Caki2 (cell line): ENCODE measurements around the gene PLEKHJ1. TPM values are rescaled to one million over a fixed set of nuclear protein-coding genes. Genes with fewer than 3 reads are reported as not detected.
A peak's percentile ranks its signal among the peaks of the same experiment; 100 is the strongest.

ENCODE experiments used
- DNase-seq: peaks from one replicate; pipeline ENCODE4 v3.0.0-alpha.2; 2015; ENCODE audit warnings: low read depth
- in situ Hi-C: cut with HindIII; loops from 2 replicates; pipeline ENCODE4 v1.10.0; 2016; ENCODE audit warnings: low sequenced_read_pairs, low pct_unique_long_range_greater_than_20kb, mixed read lengths
- total RNA-seq: library from RNA; depleted of rRNA; stranded (reverse); fragments of >200 nt; shearing (Covaris generic); gene quantifications from 2 replicates; pipeline ENCODE4 v1.2.3, GENCODE V29; 2014; ENCODE audit warnings: low replicate concordance

Gene PLEKHJ1
- total RNA-seq, 1 experiment from 2014 or later = 55.9 TPM

DNA sequence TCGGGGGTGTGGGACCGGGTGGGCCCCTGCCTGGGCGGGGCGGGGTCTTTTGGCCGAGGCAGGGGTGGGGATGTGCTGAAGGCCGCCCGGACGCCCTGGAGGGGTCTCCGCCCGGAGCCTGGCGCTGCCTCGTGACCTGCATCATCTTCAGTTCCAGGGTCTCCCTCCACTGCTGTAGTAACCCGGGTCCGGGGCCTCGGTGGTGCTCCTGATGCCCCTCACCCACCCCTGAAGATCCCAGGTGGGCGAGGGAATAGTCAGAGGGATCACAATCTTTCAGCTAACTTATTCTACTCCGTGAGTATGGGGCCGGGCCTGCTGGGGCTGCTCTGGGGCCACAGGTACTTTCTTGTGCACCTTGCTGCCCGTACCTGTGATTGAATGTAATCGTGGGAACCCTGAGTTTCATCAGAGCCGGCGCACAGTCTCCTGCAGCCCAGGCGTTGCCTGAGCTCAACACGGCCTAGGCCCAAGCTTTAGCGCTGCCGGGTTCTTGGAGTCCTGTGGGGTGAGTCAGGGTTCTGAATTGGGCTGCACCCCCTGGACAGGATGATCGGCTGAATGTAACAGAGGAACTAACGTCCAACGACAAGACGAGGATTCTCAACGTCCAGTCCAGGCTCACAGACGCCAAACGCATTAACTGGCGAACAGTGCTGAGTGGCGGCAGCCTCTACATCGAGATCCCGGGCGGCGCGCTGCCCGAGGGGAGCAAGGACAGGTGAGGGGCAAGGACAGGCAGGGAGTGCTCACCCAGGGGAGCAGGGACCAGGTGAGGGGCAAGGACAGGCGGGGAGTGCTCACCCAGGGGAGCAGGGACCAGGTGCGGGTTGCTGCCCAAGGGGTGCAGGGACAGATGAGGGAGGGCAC, 35.3 kb upstream of the PLEKHJ1 start:
- in situ Hi-C loops = no loop called here
- no peak for DNase-seq

DNA sequence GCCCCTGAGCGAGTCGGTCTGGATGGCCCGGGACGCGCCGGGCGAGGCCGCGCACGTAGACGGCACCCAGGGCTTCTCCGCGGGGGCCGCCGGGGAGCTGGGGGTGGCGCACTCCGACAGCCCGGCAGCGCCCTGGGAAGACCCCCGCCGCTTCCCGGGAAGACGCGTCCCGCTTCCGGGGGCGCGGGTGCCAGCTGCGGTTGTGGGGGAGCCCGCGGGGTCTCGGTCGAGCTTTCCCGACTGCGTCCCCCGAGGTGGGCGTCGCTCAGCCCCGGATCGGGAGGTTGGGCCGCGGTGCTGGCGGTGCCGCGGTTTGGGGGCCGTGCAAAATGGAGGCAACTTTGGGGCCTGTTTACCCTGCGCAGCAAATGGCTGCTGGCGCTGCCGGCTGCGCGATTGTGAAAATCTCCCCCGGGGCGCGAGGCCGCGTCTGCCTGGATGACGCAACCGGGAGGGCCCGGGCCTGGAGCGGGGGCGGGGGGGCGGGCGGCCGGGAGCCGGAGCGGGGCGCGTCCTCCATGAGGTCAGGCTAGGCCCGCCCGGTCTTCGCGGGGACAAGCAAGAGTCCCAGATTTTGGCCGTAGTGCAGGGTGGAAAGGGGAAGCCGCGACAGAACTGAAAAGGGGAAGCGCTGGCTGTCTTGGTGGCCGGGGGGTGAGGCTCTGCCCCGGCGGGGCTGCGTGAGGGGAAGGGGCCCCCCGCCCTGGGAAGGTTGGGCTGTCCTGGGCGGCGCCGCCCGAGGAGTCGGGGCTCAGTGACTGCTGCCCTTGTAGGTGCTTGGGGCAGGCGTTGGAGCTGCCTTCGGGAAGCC, 34.5 kb upstream of the PLEKHJ1 start:
- no peak for DNase-seq
- in situ Hi-C loops = no loop called here

DNA sequence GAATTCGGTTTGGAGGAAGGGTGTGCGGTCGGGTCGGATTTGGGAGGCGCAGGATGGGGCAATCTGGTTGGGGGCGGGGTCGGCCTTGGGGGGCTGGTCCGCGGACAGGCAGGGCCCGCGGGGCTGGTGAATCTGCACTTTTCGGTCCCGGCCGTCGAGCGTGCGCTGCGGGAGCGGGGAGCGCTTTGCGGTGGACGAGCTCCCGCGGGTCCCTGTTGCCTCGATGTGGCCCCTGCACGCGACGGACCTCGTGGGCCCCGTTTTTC, 34.0 kb upstream of the PLEKHJ1 start:
- no peak for DNase-seq
- in situ Hi-C loops = no loop called here

DNA sequence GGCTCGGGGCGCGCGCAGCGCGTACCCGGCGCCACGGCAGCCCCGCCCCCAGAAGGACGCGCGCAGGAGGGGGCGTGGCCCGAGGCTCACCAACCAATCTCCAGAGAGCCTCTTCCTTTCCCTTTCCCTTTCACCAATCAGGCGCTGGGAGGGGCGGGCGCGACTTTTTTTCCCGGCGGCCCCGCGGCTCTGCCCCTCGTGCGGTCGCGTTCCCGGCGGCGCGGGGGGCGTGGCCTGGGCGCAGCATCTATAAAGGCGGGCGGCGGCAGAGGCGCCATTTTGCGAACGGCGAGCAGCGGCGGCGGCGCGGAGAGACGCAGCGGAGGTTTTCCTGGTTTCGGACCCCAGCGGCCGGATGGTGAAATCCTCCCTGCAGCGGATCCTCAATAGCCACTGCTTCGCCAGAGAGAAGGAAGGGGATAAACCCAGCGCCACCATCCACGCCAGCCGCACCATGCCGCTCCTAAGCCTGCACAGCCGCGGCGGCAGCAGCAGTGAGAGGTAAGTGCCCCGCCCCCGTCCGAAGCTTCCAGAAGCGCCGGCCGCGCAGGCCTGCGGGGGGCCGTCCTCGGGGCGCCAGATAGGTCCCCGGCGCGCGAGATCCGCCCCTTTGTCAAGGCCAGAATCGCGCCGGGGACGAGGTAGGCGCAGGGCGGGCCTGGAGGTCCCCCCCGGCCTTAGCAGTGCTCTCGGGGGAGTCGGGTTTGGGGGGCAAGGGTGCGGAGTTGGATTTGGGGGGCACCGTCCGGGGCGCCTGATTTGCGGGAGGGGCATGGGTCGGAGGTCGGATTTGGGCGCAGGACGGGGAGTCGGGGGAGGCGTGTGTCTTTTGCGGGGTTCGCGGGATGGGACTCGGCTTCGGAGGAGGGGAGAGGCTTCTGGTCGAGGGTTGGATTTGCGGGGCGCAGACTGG, 33.4 kb upstream of the PLEKHJ1 start:
- peak; percentile 93 for DNase-seq
- in situ Hi-C loops = no loop called here

DNA sequence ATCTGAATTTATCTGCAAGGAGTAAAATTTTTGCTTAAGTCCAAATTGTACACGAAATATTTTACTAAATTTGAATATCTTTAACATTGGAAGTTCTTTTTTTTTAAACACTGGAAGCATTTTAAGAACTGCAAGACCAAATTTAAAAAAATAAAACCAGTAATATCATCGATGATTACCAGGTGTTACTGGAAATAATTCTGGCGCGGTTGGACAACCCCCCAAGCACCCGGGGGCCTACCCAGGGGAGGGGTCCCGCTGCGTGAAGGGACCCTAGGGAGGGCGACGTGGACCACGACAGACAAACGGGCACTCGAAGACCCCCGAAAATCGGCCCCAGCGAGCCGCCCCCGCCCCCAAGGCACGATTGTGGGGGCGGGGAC, 32.7 kb upstream of the PLEKHJ1 start:
- in situ Hi-C loops = no loop called here
- DNase-seq = no peak

DNA sequence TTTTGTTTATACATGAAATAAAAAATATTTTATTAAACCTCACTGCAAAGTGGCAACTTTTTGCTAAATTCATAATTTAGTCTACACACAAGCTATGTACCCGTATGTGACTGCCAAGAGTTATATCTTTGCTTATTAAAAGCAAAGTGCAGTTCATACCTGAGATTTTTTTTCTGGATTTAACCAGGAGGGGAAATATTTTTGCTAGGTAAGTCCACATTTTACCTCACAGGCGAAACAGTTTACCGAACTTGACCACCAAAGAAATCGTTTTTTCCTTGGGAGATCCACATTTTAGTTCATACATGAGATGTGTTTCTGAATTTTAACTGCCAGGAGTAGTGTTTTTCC, 32.3 kb upstream of the PLEKHJ1 start:
- no peak for DNase-seq
- in situ Hi-C loops = no loop called here

DNA sequence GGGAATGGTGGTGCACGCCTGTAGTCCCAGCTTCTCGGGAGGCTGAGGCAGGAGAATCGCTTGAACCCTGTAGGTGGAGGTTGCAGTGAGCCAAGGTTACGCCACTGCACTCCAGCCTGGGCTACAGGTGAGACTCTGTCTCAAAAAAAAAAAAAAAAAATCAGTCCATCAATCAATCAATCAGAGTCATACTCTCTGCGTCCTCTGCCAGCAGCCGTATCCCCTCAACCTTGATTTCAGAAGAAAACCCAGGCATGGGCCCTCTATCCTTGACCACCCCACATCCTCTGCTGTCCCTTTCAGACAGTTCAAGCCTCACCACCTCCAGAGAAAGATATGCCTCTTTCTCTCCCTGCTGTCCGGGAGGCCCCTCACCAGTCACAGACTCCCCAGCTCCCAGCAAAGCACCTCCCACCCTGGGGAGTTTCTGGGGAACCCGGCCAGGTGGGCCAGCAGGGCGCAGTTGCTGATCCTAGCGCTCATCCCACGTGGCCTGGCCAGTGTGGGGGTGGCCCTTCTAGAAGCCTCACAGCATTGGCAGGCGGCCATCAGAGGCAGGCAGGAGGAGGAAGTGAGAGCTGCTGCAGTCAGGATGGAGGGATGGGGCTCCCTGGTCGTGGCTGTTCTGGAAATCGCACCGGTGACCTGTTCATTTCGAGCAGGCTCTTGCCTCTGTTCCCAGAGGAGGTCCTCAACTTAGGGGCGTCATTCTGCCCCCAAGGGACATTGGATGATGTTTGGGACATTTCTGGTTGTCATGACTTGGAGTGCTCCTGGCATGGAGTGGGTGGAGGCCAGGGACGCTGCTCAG, 30.3 kb upstream of the PLEKHJ1 start:
- no peak for DNase-seq
- in situ Hi-C loops = no loop called here

DNA sequence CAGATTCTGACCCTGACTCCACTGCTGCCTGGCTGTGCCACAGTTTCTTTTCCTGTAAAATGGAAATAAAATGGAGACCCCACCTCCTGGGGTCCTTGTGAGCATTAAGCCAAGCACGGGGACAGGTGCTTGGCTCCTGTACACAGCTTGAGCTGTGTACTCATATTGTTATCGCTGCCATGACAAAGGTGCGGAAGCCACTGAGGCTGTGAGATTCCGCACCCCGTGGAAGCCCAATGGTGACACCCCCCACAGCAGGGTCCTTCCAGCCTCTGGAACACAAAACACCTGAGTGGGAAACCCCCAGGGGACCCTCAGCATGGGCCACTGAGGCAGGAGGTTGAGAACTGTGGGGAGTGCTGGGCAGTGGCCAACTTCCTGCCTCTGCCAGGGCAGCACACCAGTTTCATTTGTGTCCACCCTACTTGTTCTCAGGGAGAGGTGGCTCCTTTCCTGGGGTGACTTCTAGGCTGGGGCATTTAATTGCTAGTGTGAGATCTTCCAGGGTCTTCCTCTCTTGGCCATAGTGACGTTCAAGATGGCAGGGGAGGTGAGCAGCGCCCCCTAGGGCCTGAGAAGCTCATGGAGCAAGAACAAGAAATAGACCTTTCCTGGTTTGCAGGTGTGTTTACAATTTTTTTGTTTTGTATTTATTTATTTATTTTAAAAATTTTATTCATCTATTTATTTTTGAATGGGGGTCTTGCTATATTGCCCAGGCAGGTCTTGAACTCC, 25.5 kb upstream of the PLEKHJ1 start:
- in situ Hi-C loops = no loop called here
- no peak for DNase-seq

DNA sequence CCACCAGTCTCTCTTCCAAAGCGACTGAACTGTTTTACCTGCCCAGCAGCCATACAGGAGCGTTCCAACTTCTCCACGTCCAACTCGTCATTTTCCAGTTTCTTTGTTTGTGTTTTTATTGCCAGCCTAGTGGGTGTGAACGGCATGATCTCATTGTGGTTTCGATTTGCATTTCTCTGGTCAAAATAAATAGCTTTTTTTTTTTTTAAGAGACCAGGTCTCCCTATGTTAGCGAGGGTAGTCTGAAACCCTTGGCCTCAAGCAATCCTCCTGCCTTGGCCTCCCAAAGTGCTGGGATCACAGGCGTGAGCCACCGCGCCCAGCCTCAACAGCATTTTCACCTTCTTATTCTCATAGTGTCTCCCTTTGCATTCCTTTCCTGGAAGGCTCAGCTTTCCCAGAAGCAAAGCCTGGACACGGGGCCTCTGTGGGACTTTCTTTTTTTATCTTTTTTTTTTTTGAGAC, 24.2 kb upstream of the PLEKHJ1 start:
- in situ Hi-C loops = no loop called here
- peak; percentile 39 for DNase-seq

DNA sequence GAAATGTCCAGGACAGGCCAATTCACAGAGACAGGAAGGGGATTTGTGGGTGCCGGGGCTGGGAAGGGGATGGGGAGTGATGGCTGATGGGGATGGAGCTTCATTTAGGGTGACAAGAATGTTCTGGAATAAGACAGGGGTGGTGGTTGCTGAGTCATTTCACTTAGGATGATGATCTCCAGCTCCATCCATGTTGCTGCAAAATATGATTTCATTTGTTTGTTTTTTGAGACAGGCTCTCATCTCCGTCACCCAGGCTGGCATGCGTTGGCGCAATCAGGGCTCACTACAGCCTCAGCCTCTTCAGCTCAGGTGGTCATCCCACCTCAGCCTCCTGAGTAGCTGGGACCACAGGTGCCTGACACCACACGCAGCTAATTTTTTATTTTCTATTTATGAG, 23.2 kb upstream of the PLEKHJ1 start:
- in situ Hi-C loops = no loop called here
- no peak for DNase-seq

DNA sequence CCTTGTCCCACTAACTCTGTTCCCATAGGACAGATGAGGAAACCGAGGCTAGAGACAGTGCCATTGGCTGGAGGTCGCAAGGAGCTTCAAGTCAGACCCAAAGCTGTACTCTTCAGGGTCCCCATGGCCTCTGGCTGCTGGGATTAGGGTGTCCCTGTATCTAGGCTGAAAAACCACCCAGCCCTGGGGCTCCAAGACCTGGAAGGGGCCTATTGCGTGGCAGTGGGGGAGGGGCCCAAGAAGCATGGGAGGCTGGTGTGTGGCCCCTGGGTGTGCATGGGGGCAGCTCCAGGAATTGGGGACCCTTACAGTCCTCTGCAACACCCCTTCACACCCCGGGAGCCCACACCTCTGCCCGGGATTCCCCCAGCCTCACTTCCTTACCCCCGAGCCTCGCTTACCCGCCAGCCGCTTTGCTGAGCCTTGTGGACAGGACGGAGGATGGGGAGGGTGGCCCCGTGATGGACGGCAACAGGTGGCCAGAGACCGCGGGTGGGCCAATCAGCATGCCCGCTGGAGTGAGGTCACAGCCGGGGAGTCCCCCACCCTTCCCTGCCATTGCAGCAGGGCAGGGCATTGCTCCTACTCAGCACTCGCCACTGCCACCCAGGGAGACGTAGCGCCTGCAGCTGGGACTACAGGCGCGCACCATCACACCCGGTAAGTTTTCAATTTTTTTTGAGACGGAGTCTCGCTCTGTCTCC, 20.0 kb upstream of the PLEKHJ1 start, which contains the start of gene JSRP1:
Gene JSRP1 (minus strand): TSS at position 436 of the 704 bp plus-strand sequence. CDS start 1,103 bp downstream, outside the sequence.
- in situ Hi-C loops = no loop called here
- DNase-seq = no peak

DNA sequence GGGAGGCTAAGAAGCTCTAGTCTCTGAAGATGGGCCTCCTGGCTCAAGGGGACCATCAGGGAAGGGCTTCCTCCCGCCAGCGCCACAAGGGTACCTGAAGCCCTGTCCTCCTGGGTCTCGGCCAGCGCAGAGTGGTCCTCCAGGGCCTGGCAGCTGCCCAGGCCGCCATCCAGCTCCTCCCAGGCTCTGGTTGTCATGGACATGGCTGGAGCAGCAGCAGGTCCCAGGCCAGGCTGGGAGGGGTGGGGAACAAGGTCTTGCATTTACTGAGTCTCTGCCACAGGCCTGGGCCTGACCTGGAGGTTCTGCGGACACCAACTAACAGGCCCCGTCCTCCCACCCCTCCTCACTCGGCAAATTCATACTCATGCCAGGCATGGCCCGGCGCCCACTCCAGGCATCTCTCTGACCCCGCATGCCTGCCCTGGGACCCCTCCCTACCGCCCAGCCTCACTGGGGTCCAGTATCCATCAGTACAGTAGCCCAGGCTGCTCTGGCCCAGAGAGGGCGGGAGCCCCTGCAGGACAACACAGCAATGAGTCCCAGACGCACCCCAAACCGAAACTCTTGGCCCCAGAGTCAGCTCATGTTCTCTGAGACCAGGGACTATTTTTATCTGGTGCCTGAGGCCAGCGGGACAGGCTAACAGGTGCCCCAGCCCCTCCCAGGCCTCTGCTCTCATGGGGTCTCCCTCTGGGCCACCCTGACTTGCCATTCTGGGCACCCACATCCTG, 19.1 kb upstream of the PLEKHJ1 start:
- no peak for DNase-seq
- in situ Hi-C loops = no loop called here

DNA sequence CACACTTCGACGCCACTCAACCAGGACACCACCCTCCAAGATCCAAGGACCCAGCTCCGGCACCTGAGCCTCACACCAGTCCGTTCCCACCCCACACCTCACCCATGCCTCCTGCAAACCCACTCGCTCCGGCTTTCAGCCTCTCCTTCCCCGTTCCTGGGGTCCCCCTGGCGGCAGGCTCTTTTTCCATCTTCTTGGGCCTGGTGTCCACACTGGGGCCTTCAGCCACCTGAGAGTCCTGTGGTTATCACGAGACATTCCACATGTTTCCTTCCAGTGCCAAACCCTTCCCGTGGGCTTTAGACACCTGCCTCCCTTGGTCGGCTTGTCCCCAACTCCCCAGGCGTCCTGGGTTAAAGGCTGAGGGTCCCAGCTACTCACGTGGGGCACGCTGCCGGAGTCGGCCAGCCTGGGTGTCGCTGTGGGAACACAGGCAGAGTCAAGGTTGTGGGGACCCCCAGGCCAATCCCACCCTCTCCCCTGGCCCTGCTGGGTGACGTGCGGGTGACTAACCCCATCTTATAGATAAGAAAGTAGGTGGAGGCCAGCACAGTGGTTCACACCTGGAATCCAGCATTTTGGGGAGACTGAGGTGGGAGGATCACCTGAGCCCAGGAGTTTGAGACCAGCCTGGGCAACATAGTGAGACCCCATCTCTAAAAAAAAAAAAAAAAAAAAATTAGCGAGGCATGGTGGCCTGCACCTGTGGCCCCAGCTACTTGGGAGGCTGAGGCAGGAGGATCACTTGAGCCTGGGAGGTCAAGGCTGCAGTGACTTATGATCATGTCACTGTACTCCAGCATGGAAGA, 18.1 kb upstream of the PLEKHJ1 start:
- in situ Hi-C loops = no loop called here
- DNase-seq = no peak

DNA sequence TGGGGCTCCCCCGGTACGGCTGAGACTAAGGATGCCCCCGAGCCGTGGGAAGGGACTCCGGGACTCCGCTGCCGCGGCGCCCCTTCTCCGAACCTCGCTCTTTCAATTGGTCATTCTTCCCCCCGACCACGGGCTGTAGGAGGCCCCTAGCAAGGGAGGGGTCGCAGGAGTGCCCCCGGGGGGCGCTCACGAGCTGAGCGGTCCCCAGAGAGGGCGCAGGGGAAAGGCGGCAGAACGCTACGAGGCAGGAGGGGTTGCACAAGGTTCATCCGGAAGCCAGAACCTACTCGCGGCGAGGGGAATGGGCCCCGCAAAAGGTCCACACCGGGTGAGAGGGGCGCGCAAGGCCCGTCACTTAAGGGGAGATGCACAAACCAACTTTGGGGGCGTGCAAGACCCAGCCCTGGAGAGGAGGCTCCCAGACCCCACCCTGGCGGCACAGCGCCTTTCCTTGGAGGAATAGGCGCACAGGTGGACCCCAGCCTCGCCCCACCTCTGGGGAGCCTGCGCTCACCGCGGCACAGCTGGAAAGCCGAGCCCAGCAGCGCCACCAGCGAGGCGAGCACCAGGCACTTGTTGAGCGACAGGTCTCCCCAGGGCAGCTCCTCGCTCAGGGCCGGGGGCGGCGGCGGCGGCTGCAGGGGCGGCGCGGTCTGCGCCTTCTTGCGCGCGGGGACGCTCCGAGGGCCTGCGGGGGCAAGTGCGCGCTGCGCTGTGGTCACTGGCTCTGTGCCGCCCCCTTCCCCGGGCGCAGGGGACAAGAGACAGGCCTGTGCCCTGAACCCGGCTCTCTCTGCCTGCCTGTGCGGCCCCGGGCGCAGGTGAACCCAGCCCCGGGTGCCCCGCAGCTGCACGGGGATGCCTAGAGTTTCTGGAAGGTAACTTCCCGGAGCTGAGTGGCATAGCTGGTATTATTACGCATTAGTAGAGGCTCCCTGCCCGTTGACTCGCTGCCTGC, 17.3 kb upstream of the PLEKHJ1 start:
- DNase-seq = no peak
- in situ Hi-C loops = no loop called here

DNA sequence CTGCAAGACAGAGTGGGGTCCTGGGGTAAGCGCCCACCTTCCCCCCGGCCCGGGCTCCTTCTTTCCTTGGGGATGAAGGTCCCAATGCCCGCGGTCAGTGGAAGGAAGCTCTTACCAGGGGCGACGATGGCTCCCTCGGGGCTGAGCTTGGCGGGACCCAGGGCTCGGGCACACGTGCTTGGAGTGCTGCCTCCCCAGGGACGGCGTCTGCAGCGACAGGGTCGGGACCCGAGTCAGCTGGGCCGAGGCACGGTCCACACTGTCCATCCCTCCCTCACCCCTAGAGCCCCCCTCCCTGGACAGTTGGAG, 16.6 kb upstream of the PLEKHJ1 start:
- in situ Hi-C loops = no loop called here
- no peak for DNase-seq
